T-helper 2 cell treated with Interferon-gamma antibody and Interleukin-4, amounts not matched to agents 5 μg/mL and 100 μg/mL, for 36 hours (primary cell): ENCODE data around the gene PDE1A.
"Not testable (repeated sequence)": the region's sequence is repeated elsewhere in the genome, so short reads cannot be mapped to it uniquely, and the experiment has no call there.

Experiments used
- DNase-seq: peaks from one replicate; pipeline ENCODE4 v3.0.0; 2021; ENCODE audit warnings: low spot score
- H3K27ac Mint-ChIP-seq: one replicate; pipeline ENCODE4 v1.8.0; 2021; ENCODE audit warnings: mild to moderate bottlenecking, mixed read lengths
- H3K27me3 Mint-ChIP-seq: one replicate; pipeline ENCODE4 v1.8.0; 2021; ENCODE audit warnings: low read depth, mixed read lengths
- H3K36me3 Mint-ChIP-seq: one replicate; pipeline ENCODE4 v1.8.0; 2021; ENCODE audit warnings: low read depth, mixed read lengths
- H3K4me1 Mint-ChIP-seq: one replicate; pipeline ENCODE4 v1.8.0; 2021; ENCODE audit warnings: low read depth, mixed read lengths
- H3K4me3 Mint-ChIP-seq: one replicate; pipeline ENCODE4 v1.8.0; 2022; ENCODE audit warnings: mild to moderate bottlenecking, moderate library complexity, mixed read lengths
- H3K9me3 Mint-ChIP-seq: one replicate; pipeline ENCODE4 v1.8.0; 2021; ENCODE audit warnings: mixed read lengths

The PDE1A gene

GRCh38 chr2:182316950-182317349 is 109.9 kb downstream of the PDE1A start:
- H3K36me3 Mint-ChIP-seq = no peaks in the 10 kb centered on the region
- no peaks in the 10 kb centered on the region for H3K27me3 Mint-ChIP-seq
- H3K27ac Mint-ChIP-seq = no peak overlapping the region
- DNase-seq = no peak
- H3K4me3 Mint-ChIP-seq = no peak overlapping the region
- H3K4me1 Mint-ChIP-seq = no peaks in the 10 kb centered on the region
- H3K9me3 Mint-ChIP-seq = no peaks in the 10 kb centered on the region

GRCh38 chr2:182302972-182303371 is 123.9 kb downstream of the PDE1A start:
- H3K27ac Mint-ChIP-seq = no peak overlapping the region
- no peaks in the 10 kb centered on the region for H3K27me3 Mint-ChIP-seq
- H3K9me3 Mint-ChIP-seq = no peaks in the 10 kb centered on the region
- no peaks in the 10 kb centered on the region for H3K4me1 Mint-ChIP-seq
- H3K4me3 Mint-ChIP-seq = no peak overlapping the region
- DNase-seq = no peak
- H3K36me3 Mint-ChIP-seq = no peaks in the 10 kb centered on the region

- no peak for DNase-seq
- H3K27me3 Mint-ChIP-seq = no peaks in the 10 kb centered on the region
Measured at GRCh38 chr2:182302174-182302573, 124.7 kb downstream of the PDE1A start.

GRCh38 chr2:182301093-182301492 is 125.7 kb downstream of the PDE1A start:
- DNase-seq = no peak
- Mint-ChIP-seq H3K9me3 (no peaks in the 10 kb centered on the region), H3K36me3 (no peaks in the 10 kb centered on the region), H3K4me1 (no peaks in the 10 kb centered on the region), H3K4me3 (no peak overlapping the region), H3K27ac (no peak overlapping the region), H3K27me3 (no peaks in the 10 kb centered on the region)

More at GRCh38 chr2:182302174-182302573, 124.7 kb downstream of the PDE1A start:
- H3K4me3 Mint-ChIP-seq = no peak overlapping the region
- H3K27ac Mint-ChIP-seq = no peak overlapping the region
- H3K36me3 Mint-ChIP-seq = no peaks in the 10 kb centered on the region
- no peaks in the 10 kb centered on the region for H3K4me1 Mint-ChIP-seq
- no peaks in the 10 kb centered on the region for H3K9me3 Mint-ChIP-seq

- no peak overlapping the region for H3K4me3 Mint-ChIP-seq
- no peaks in the 10 kb centered on the region for H3K36me3 Mint-ChIP-seq
- no peaks in the 10 kb centered on the region for H3K9me3 Mint-ChIP-seq
- DNase-seq = no peak
- no peak overlapping the region for H3K27ac Mint-ChIP-seq
- H3K27me3 Mint-ChIP-seq = no peaks in the 10 kb centered on the region
- no peaks in the 10 kb centered on the region for H3K4me1 Mint-ChIP-seq
Measured at GRCh38 chr2:182300608-182301007, 126.2 kb downstream of the PDE1A start.

GRCh38 chr2:182299632-182300031 is 127.2 kb downstream of the PDE1A start:
- DNase-seq = no peak
- no peaks in the 10 kb centered on the region for H3K4me1 Mint-ChIP-seq
- no peak overlapping the region for H3K27ac Mint-ChIP-seq
- H3K27me3 Mint-ChIP-seq = no peaks in the 10 kb centered on the region
- H3K9me3 Mint-ChIP-seq = no peaks in the 10 kb centered on the region
- H3K4me3 Mint-ChIP-seq = no peak overlapping the region
- H3K36me3 Mint-ChIP-seq = no peaks in the 10 kb centered on the region

GRCh38 chr2:182298456-182298855 is 128.4 kb downstream of the PDE1A start:
- H3K27ac Mint-ChIP-seq = no peak overlapping the region
- no peak overlapping the region for H3K4me3 Mint-ChIP-seq
- H3K4me1 Mint-ChIP-seq = no peaks in the 10 kb centered on the region
- no peaks in the 10 kb centered on the region for H3K36me3 Mint-ChIP-seq
- no peaks in the 10 kb centered on the region for H3K9me3 Mint-ChIP-seq
- DNase-seq = no peak
- no peaks in the 10 kb centered on the region for H3K27me3 Mint-ChIP-seq

- Mint-ChIP-seq H3K27ac (no peak overlapping the region), H3K36me3 (no peaks in the 10 kb centered on the region), H3K27me3 (no peaks in the 10 kb centered on the region), H3K4me3 (no peak overlapping the region), H3K4me1 (no peaks in the 10 kb centered on the region), H3K9me3 (no peaks in the 10 kb centered on the region)
- DNase-seq = no peak
Measured at GRCh38 chr2:182291296-182291695, 135.5 kb downstream of the PDE1A start.

GRCh38 chr2:182283512-182283911 is 143.3 kb downstream of the PDE1A start:
- no peaks in the 10 kb centered on the region for H3K9me3 Mint-ChIP-seq
- H3K27ac Mint-ChIP-seq = no peak overlapping the region
- no peaks in the 10 kb centered on the region for H3K27me3 Mint-ChIP-seq
- H3K4me1 Mint-ChIP-seq = no peaks in the 10 kb centered on the region
- DNase-seq = no peak
- no peaks in the 10 kb centered on the region for H3K36me3 Mint-ChIP-seq
- no peak overlapping the region for H3K4me3 Mint-ChIP-seq

- H3K27ac Mint-ChIP-seq = no peak overlapping the region
- H3K36me3 Mint-ChIP-seq = no peaks in the 10 kb centered on the region
- no peaks in the 10 kb centered on the region for H3K27me3 Mint-ChIP-seq
- no peak for DNase-seq
- H3K4me3 Mint-ChIP-seq = no peak overlapping the region
- no peaks in the 10 kb centered on the region for H3K4me1 Mint-ChIP-seq
- H3K9me3 Mint-ChIP-seq = peaks cover 9% of the 10 kb centered on the region
Measured at GRCh38 chr2:182281276-182281675, 145.6 kb downstream of the PDE1A start.

GRCh38 chr2:182280118-182280517 is 146.7 kb downstream of the PDE1A start:
- Mint-ChIP-seq H3K9me3 (peaks cover 13% of the 10 kb centered on the region), H3K4me3 (no peak overlapping the region), H3K36me3 (no peaks in the 10 kb centered on the region), H3K27ac (no peak overlapping the region), H3K27me3 (no peaks in the 10 kb centered on the region), H3K4me1 (no peaks in the 10 kb centered on the region)
- DNase-seq = no peak

GRCh38 chr2:182276662-182277061 is 150.2 kb downstream of the PDE1A start:
- H3K36me3 Mint-ChIP-seq, H3K27me3 Mint-ChIP-seq, H3K4me3 Mint-ChIP-seq, DNase-seq, H3K4me1 Mint-ChIP-seq, H3K27ac Mint-ChIP-seq: not testable (repeated sequence)
- peaks cover 13% of the 10 kb centered on the region for H3K9me3 Mint-ChIP-seq

- no peaks in the 10 kb centered on the region for H3K36me3 Mint-ChIP-seq
- H3K4me3 Mint-ChIP-seq = no peak overlapping the region
- H3K27ac Mint-ChIP-seq = no peak overlapping the region
Measured at GRCh38 chr2:182267971-182268370, 158.9 kb downstream of the PDE1A start.

GRCh38 chr2:182266909-182267308 is 159.9 kb downstream of the PDE1A start:
- Mint-ChIP-seq H3K9me3 (no peaks in the 10 kb centered on the region), H3K4me1 (no peaks in the 10 kb centered on the region), H3K27me3 (no peaks in the 10 kb centered on the region), H3K4me3 (no peak overlapping the region), H3K27ac (no peak overlapping the region), H3K36me3 (no peaks in the 10 kb centered on the region)
- DNase-seq = no peak

More at GRCh38 chr2:182267971-182268370, 158.9 kb downstream of the PDE1A start:
- Mint-ChIP-seq H3K9me3 (no peaks in the 10 kb centered on the region), H3K27me3 (no peaks in the 10 kb centered on the region), H3K4me1 (no peaks in the 10 kb centered on the region)
- no peak for DNase-seq

- no peaks in the 10 kb centered on the region for H3K27me3 Mint-ChIP-seq
- no peaks in the 10 kb centered on the region for H3K4me1 Mint-ChIP-seq
- DNase-seq = no peak
- H3K27ac Mint-ChIP-seq = no peak overlapping the region
- no peaks in the 10 kb centered on the region for H3K9me3 Mint-ChIP-seq
- no peaks in the 10 kb centered on the region for H3K36me3 Mint-ChIP-seq
- no peak overlapping the region for H3K4me3 Mint-ChIP-seq
Measured at GRCh38 chr2:182265718-182266117, 161.1 kb downstream of the PDE1A start.
